Endometrial microvascular endothelial cells (primary cell): Measurements from ENCODE around the gene CLASP1. TPM values are rescaled to one million over a fixed set of nuclear protein-coding genes. Genes with fewer than 3 reads are reported as not detected.

Experiments used
- in situ Hi-C: cut with HindIII; loops from 2 replicates; pipeline ENCODE4 v1.10.0; 2017; ENCODE audit warnings: low sequenced_read_pairs, low pct_unique_long_range_greater_than_20kb; ENCODE audit errors: inconsistent ontology term
- total RNA-seq: library from RNA; depleted of rRNA; stranded (reverse); fragments of >200 nt; gene quantifications from one replicate; pipeline ENCODE4 v1.2.3, GENCODE V29; 2015; ENCODE audit errors: inconsistent ontology term

The CLASP1 gene
- total RNA-seq, 1 donor from 2014 or later: 51.7 TPM

- in situ Hi-C loops: no loop called here
These were observed 355.6 kb downstream of the CLASP1 start for GRCh38 chr2:121293450-121294325.

- in situ Hi-C loops: no loop called here
These were observed 358.0 kb downstream of the CLASP1 start for GRCh38 chr2:121291251-121291580.

- in situ Hi-C loops: no loop called here
These were observed 360.0 kb downstream of the CLASP1 start for GRCh38 chr2:121289271-121289670.

GRCh38 chr2:121288454-121289231 lies 360.6 kb downstream of the CLASP1 start:
- in situ Hi-C loops: no loop called here

GRCh38 chr2:121287956-121288355 lies 361.3 kb downstream of the CLASP1 start:
- in situ Hi-C loops: no loop called here

Other genes starting within 250 kb of the CLASP1 start
- not detected for gene RNU4ATAC, start 118.6 kb downstream of the CLASP1 start, total RNA-seq
- gene NIFK, start 87.4 kb upstream of the CLASP1 start, total RNA-seq: 48.6 TPM
- gene TSN, start 106.2 kb upstream of the CLASP1 start, total RNA-seq: 77.9 TPM